Measurements from ENCODE around the gene SGCD. TPM values are rescaled to one million over a fixed set of nuclear protein-coding genes. Genes with fewer than 3 reads are reported as not detected.

The SGCD gene
- total and polyA plus RNA-seq, 2 of the 4 experiments (the other 2 are of a cell fraction): 5.8 to 10.6 TPM

DNA sequence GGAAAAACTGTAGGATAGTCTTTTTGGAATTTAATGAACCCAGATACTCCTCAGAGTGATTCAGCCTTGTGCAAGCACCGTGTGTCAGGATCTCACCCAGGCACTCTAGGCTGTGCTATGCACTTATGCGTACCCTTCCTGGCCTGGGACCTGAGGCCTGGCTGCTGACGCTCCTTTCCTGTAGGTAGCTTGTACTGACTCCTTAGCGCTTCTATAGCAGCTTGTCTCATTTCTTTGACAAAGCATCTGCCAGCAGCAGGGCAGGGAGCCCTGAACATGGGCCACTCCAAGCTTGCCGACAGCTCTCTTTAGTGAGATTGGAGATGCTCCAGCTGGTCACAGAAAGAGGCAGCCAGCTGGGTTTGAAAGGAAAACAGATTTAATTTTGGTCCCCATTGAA, 147.3 kb downstream of the SGCD start:
- BruUV-seq (replicated peaks): no TSS peak
- no peaks in the 10 kb centered on the region for H3K27me3 ChIP-seq (ENCODE audit: control insufficient read depth, insufficient read depth, low read length)
- H3K23ac ChIP-seq (ENCODE audit: low read depth, low read length): peak overlapping the region; percentile 44
- no peak overlapping the region for H3K9ac ChIP-seq (ENCODE audit: low read depth, low read length)
- H2AK5ac ChIP-seq (ENCODE audit: low read depth, low read length): peak overlapping the region; percentile 16
- H4K8ac ChIP-seq (ENCODE audit: low read depth in 2 of 2, low read length in 2 of 2): peak overlapping the region; percentile 1 to 61; a peak in 1 of 4 replicates
- H2BK120ac ChIP-seq (ENCODE audit: low read depth, low read length): peak overlapping the region; percentile 74
- peak overlapping the region; percentile 22 for H2BK5ac ChIP-seq (ENCODE audit: low read depth, low read length, poor library complexity, severe bottlenecking)
- no peak overlapping the region; the same call in 1 of the 2 replicates for H4K5ac ChIP-seq (ENCODE audit: low read depth, low read length)
- H3K4me3 ChIP-seq (ENCODE audit: insufficient read depth, low read depth, low read length): no peak overlapping the region
- intact Hi-C loops (cut with micrococcal nuclease): loop anchor here (10.0 kb wide), 2 partner anchors 341 to 529 kb away; no protein-coding TSS in a partner anchor
- no peak overlapping the region for H3K56ac ChIP-seq (ENCODE audit: extremely low read depth, insufficient read depth, low read length)
- dilution Hi-C loops (cut with HindIII; ENCODE audit: low sequenced_read_pairs, unreplicated experiment): no loop called here
- peak overlapping the region; percentile 24; the same call in 1 of the 2 replicates for H3K4me2 ChIP-seq (ENCODE audit: low read depth, low read length)
- no peak overlapping the region for H2AK9ac ChIP-seq (replicated peaks; ENCODE audit: low read depth, low read length, poor library complexity)
- peaks cover 5% of the 10 kb centered on the region for H3K9me1 ChIP-seq (ENCODE audit: insufficient read depth, low read length)
- ChIA-PET CTCF (interaction anchor here (1.2 kb wide), 1 partner anchor 14 kb away, joined by 3 read pairs; no protein-coding TSS in a partner anchor), POLR2A (ENCODE audit: unreplicated experiment) (interaction anchor here (0.5 kb wide), 1 partner anchor 324 kb away, joined by 4 read pairs; no protein-coding TSS in a partner anchor)
- no peaks in the 10 kb centered on the region for H3K9me3 ChIP-seq (ENCODE audit: control insufficient read depth, insufficient read depth, low read length)
- peaks cover 10% of the 10 kb centered on the region for H3K4me1 ChIP-seq (ENCODE audit: control insufficient read depth, insufficient read depth, low read length)
- in situ Hi-C loops (cut with MboI; ENCODE audit: low sequenced_read_pairs): no loop called here
- H3K36me3 ChIP-seq (ENCODE audit: control insufficient read depth, insufficient read depth, low read length): no peaks in the 10 kb centered on the region
- no peaks in the 10 kb centered on the region for H4K20me1 ChIP-seq (ENCODE audit: insufficient read depth, low read length)
- WGBS, 2 experiments (ENCODE audit: extremely low coverage in 2 of 2, insufficient read length in 1 of 2): 27% methylated on average over 4 of the region's 5 CpGs; no CpG with 5 or more reads in 1 of the 2 experiments
- H3K4ac ChIP-seq (ENCODE audit: low read depth, low read length): peak overlapping the region; percentile 81
- no peak for TF ChIP-seq RFX5 (IDR thresholded peaks at IDR 0.05; ENCODE audit: low read depth, low read length)
- TF ChIP-seq BHLHE40 (IDR thresholded peaks at IDR 0.05; ENCODE audit: low read depth, low read length): 0 out of 2 replicates have a peak, but pooled peaks have one; percentile 14
- TF ChIP-seq MXI1 (IDR thresholded peaks at IDR 0.05; ENCODE audit: borderline replicate concordance, low read depth, low read length): no peak
- no peak for TF ChIP-seq NFE2L2 (IDR thresholded peaks at IDR 0.05; ENCODE audit: low read depth, low read length)
- peak; percentile 76 for TF ChIP-seq CEBPB (IDR thresholded peaks at IDR 0.05; ENCODE audit: low read depth, low read length)
- no peak for TF ChIP-seq CHD1 (IDR thresholded peaks at IDR 0.05; ENCODE audit: low read depth, low read length)
- TF ChIP-seq RCOR1 (IDR thresholded peaks at IDR 0.05; ENCODE audit: insufficient replicate concordance, low read length): no peak
- no peak for TF ChIP-seq MAZ (IDR thresholded peaks at IDR 0.05; ENCODE audit: borderline replicate concordance, low read depth, low read length)
- TF ChIP-seq FOS (IDR thresholded peaks at IDR 0.05; ENCODE audit: low read depth, low read length): 0 out of 2 replicates have a peak, but pooled peaks have one; percentile 5
- no peak for TF ChIP-seq MAFK (IDR thresholded peaks at IDR 0.05; ENCODE audit: low read depth, low read length)
- TF ChIP-seq RAD21 (IDR thresholded peaks at IDR 0.05; ENCODE audit: low read length): no peak
- TF ChIP-seq POLR2A (IDR thresholded peaks at IDR 0.05; ENCODE audit: low read depth, low read length): no peak
- no peak for TF ChIP-seq ELK1 (IDR thresholded peaks at IDR 0.05; ENCODE audit: borderline replicate concordance, low read depth, low read length)
- TF ChIP-seq, protein P1, sequence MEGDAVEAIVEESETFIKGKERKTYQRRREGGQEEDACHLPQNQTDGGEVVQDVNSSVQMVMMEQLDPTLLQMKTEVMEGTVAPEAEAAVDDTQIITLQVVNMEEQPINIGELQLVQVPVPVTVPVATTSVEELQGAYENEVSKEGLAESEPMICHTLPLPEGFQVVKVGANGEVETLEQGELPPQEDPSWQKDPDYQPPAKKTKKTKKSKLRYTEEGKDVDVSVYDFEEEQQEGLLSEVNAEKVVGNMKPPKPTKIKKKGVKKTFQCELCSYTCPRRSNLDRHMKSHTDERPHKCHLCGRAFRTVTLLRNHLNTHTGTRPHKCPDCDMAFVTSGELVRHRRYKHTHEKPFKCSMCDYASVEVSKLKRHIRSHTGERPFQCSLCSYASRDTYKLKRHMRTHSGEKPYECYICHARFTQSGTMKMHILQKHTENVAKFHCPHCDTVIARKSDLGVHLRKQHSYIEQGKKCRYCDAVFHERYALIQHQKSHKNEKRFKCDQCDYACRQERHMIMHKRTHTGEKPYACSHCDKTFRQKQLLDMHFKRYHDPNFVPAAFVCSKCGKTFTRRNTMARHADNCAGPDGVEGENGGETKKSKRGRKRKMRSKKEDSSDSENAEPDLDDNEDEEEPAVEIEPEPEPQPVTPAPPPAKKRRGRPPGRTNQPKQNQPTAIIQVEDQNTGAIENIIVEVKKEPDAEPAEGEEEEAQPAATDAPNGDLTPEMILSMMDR (conservative IDR thresholded peaks at IDR 0.05; ENCODE audit: low read depth, low read length): no peak
- TF ChIP-seq SMC3 (IDR thresholded peaks at IDR 0.05; ENCODE audit: low read depth, low read length): no peak
- TF ChIP-seq, protein P2, sequence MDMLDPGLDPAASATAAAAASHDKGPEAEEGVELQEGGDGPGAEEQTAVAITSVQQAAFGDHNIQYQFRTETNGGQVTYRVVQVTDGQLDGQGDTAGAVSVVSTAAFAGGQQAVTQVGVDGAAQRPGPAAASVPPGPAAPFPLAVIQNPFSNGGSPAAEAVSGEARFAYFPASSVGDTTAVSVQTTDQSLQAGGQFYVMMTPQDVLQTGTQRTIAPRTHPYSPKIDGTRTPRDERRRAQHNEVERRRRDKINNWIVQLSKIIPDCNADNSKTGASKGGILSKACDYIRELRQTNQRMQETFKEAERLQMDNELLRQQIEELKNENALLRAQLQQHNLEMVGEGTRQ (IDR thresholded peaks at IDR 0.05; ENCODE audit: low read depth, low read length): no peak
- H2AFZ ChIP-seq (replicated peaks; ENCODE audit: low read length, poor library complexity): peak overlapping the region; percentile 46
- peak overlapping the region; percentile 45 for H2BK20ac ChIP-seq (ENCODE audit: low read depth, low read length)
- peak overlapping the region; percentile 72 for H4K91ac ChIP-seq (ENCODE audit: insufficient read depth, low read depth, low read length)
- DNase-seq (peak; percentile 73), ATAC-seq (ENCODE audit: low read depth) (peak; percentile 59)
- peak overlapping the region; percentile 50 for H3K27ac ChIP-seq (ENCODE audit: insufficient read depth, low read length)
- H3K79me1 ChIP-seq (ENCODE audit: low read depth in 1 of 2, low read length in 2 of 2): no peaks in the 10 kb centered on the region
- peak overlapping the region; percentile 34 for H3K14ac ChIP-seq (replicated peaks; ENCODE audit: low read depth, low read length)
- peak overlapping the region; percentile 18; the same call in 1 of the 2 replicates for H3K18ac ChIP-seq (ENCODE audit: low read depth, low read length)
- 0 out of 3 replicates have a peak overlapping the region, but pooled peaks have one; percentile 26 for H2BK15ac ChIP-seq (ENCODE audit: low read depth, low read length)

Measured in IMR-90 (cell line).